CD14-positive monocyte (primary cell): ENCODE data around the gene DEPDC5. TPM values are rescaled to one million over a fixed set of nuclear protein-coding genes. Genes with fewer than 3 reads are reported as not detected.

Experiments used
- DNase-seq, 3 donors: peaks; one replicate each; pipeline ENCODE4 v3.0.0-alpha.2; 2011 to 2022
- H2AFZ ChIP-seq: 2 replicates; pipeline ENCODE4 v1.6.0; 2012; ENCODE audit warnings: mild to moderate bottlenecking, low read depth, low read length, inconsistent platforms; ENCODE audit not compliant: insufficient read depth, poor library complexity, severe bottlenecking
- H3K27ac ChIP-seq, 2 donors: 1 replicate in 1 of 2; 2 replicates in 1 of 2; pipeline ENCODE4 v1.5.1; 2012 to 2013; ENCODE audit warnings: low read length in 2 of 2, control low read depth in 1 of 2, inconsistent platforms in 1 of 2, low read depth in 1 of 2, mild to moderate bottlenecking in 1 of 2
- H3K27me3 ChIP-seq, 2 donors: one replicate each; pipeline versions ENCODE4 v1.6.0 to v1.6.1; 2011 to 2013; ENCODE audit warnings: low read length in 2 of 2; ENCODE audit not compliant: control insufficient read depth in 2 of 2, insufficient read depth in 2 of 2
- H3K36me3 ChIP-seq, 2 donors: replicated peaks in 1 of 2; 1 replicate in 1 of 2; 2 replicates in 1 of 2; pipeline versions ENCODE4 v1.5.1 to v1.6.1; 2012 to 2013; ENCODE audit warnings: low read length in 2 of 2, control low read depth in 1 of 2, inconsistent platforms in 1 of 2, mild to moderate bottlenecking in 1 of 2; ENCODE audit not compliant: insufficient read depth in 2 of 2, control insufficient read depth in 1 of 2
- H3K4me1 ChIP-seq, 2 donors: 1 replicate in 1 of 2; 2 replicates in 1 of 2; pipeline versions ENCODE4 v1.5.1 to v1.6.1; 2012 to 2013; ENCODE audit warnings: low read length in 2 of 2, control low read depth in 1 of 2, inconsistent platforms in 1 of 2, mild to moderate bottlenecking in 1 of 2, moderate library complexity in 1 of 2; ENCODE audit not compliant: insufficient read depth in 2 of 2, control insufficient read depth in 1 of 2
- H3K4me2 ChIP-seq: replicated peaks from 2 replicates; pipeline ENCODE3; 2012; ENCODE audit warnings: low read length, moderate library complexity, mild to moderate bottlenecking; ENCODE audit not compliant: poor library complexity, severe bottlenecking; ENCODE audit errors: extremely low read depth
- H3K4me3 ChIP-seq, 3 experiments: fragments of 200-600 bp in 1 of 3; sonication (generic) in 1 of 3; replicated peaks in 1 of 3; 1 replicate in 2 of 3; 2 replicates in 1 of 3; pipeline ENCODE4 v1.5.1; 2011 to 2013; ENCODE audit warnings: low read length in 3 of 3, mild to moderate bottlenecking in 3 of 3, control low read depth in 2 of 3, low read depth in 2 of 3, inconsistent platforms in 1 of 3, moderate library complexity in 1 of 3
- H3K79me2 ChIP-seq: 2 replicates; pipeline ENCODE4 v1.6.0; 2012; ENCODE audit warnings: mild to moderate bottlenecking, control low read depth, inconsistent platforms, low read length, moderate library complexity; ENCODE audit not compliant: insufficient read depth
- H3K9ac ChIP-seq: 2 replicates; pipeline ENCODE4 v1.6.0; 2017; ENCODE audit warnings: low read length, mild to moderate bottlenecking; ENCODE audit not compliant: insufficient read depth, poor library complexity, severe bottlenecking
- H3K9me3 ChIP-seq, 2 donors: replicated peaks in 1 of 2; 1 replicate in 1 of 2; 2 replicates in 1 of 2; pipeline versions ENCODE4 v1.5.1 to v1.6.1; 2012 to 2013; ENCODE audit warnings: low read length in 2 of 2, control low read depth in 1 of 2; ENCODE audit not compliant: control insufficient read depth in 1 of 2, insufficient read depth in 1 of 2
- H4K20me1 ChIP-seq: 2 replicates; pipeline ENCODE4 v1.6.0; 2012; ENCODE audit warnings: mild to moderate bottlenecking, low read length, control low read depth, moderate library complexity; ENCODE audit not compliant: insufficient read depth
- H3K27ac Mint-ChIP-seq, 7 donors: one replicate each; pipeline ENCODE4 v1.8.0; 2020; ENCODE audit warnings: mild to moderate bottlenecking in 7 of 7, mixed read lengths in 7 of 7, moderate library complexity in 6 of 7, inconsistent platforms in 2 of 7
- H3K27me3 Mint-ChIP-seq, 3 donors: one replicate each; pipeline ENCODE4 v1.8.0; 2021 to 2022; ENCODE audit warnings: low read depth in 3 of 3, mild to moderate bottlenecking in 3 of 3, mixed read lengths in 3 of 3, moderate library complexity in 3 of 3, inconsistent platforms in 1 of 3
- H3K36me3 Mint-ChIP-seq, 2 donors: one replicate each; pipeline ENCODE4 v1.8.0; 2020; ENCODE audit warnings: mixed read lengths in 2 of 2, inconsistent platforms in 1 of 2, mild to moderate bottlenecking in 1 of 2
- H3K4me1 Mint-ChIP-seq: one replicate; pipeline ENCODE4 v1.8.0; 2020; ENCODE audit warnings: mild to moderate bottlenecking, mixed read lengths
- H3K4me3 Mint-ChIP-seq, 2 donors: one replicate each; pipeline ENCODE4 v1.8.0; 2020; ENCODE audit warnings: mild to moderate bottlenecking in 2 of 2, mixed read lengths in 2 of 2, moderate library complexity in 1 of 2
- H3K9me3 Mint-ChIP-seq, 7 donors: one replicate each; pipeline ENCODE4 v1.8.0; 2020 to 2022; ENCODE audit warnings: mixed read lengths in 7 of 7, mild to moderate bottlenecking in 6 of 7, moderate library complexity in 6 of 7, inconsistent platforms in 2 of 7
- CTCF ChIP-seq: fragments of 200-600 bp; IDR thresholded peaks from one replicate; pipeline ENCODE4 v1.8.0; 2022; ENCODE audit warnings: antibody characterized with exemption, mild to moderate bottlenecking
- WGBS: methylation state at CpG from one replicate; pipeline ENCODE4 v1.1.5; 2013; ENCODE audit warnings: missing lambda C conversion rate; ENCODE audit not compliant: insufficient coverage; 5-methylcytosine and 5-hydroxymethylcytosine counted together
- intact Hi-C, 2 donors: fragments of 100-400 bp; cut with micrococcal nuclease; formaldehyde crosslinking; loops; one replicate each; pipeline versions ENCODE4 v1.15.0 to v1.15.1; 2023
- polyA plus RNA-seq, 3 donors: library from polyadenylated mRNA; depleted of rRNA in 1 of 3; unstranded in 2 of 3; stranded (reverse) in 1 of 3; fragments of 300-500 nt in 2 of 3; fragments of >200 nt in 1 of 3; fragmentation: Illumina TruSeq in 2 of 3; gene quantifications; 1 replicate in 2 of 3; 2 replicates in 1 of 3; pipeline ENCODE4 v1.2.3, GENCODE V29; 2012 to 2021

The DEPDC5 gene
- polyA plus RNA-seq, 3 donors: 2.2 to 19.5 (median 4.1) TPM

DNA sequence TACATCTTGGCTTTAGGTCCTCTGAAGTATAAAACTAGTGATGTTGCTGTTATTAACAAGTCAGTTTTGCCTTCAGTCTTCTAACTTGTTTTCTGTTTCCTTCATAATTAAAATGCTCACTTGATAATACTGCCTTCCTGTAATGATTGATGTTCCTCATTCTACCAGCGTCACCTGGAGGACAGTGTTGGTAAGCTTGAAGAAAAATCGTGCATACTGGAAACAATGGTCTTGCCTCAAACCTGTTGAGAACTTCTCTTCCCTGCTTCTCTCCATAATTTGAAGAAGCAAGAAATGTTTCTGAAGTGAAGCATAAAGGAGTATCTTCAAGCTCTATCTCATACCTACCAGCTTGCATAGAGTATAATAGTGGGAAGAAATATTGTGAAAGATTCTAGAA is 193.5 kb downstream of the DEPDC5 start:
- intact Hi-C loops: loop anchor here (2.0 to 10.0 kb wide), 4 partner anchors 24 to 312 kb away; partner anchors contain the start of genes PISD (in 2 of the 2), DEPDC5 (in 1 of the 2) and PRR14L (in 1 of the 2)
- Histone ChIP-seq H3K79me2 (peaks cover 78% of the 10 kb centered on the region), H3K4me1 (peaks cover 43 to 54% of the 10 kb centered on the region in 2 donors), H2AFZ (no peak overlapping the region), H3K27ac (peak overlapping the region in 1 of 2 donors; percentile 5), H3K4me3 (peak overlapping the region in 1 of 3 experiments; percentile 6), H3K27me3 (no peaks in the 10 kb centered on the region), H3K36me3 (peaks cover 18 to 48% of the 10 kb centered on the region in 2 donors), H3K9me3 (no peaks in the 10 kb centered on the region), H4K20me1 (peaks cover 73% of the 10 kb centered on the region), H3K4me2 (peak overlapping the region; percentile 99), H3K9ac (no peak overlapping the region)
- H3K27me3 Mint-ChIP-seq: no peaks in the 10 kb centered on the region
- H3K4me3 Mint-ChIP-seq: no peak overlapping the region
- WGBS: no CpG with 5 or more reads among the region's 2 CpGs
- H3K27ac Mint-ChIP-seq: peak overlapping the region in 6 of 7 donors; percentile 4 to 84 (median 18)
- peaks cover 45% of the 10 kb centered on the region for H3K4me1 Mint-ChIP-seq
- H3K9me3 Mint-ChIP-seq: no peaks in the 10 kb centered on the region
- peak; percentile 77 for TF ChIP-seq CTCF
- peaks cover 22 to 41% of the 10 kb centered on the region in 2 donors for H3K36me3 Mint-ChIP-seq
- DNase-seq: peak; percentile 38 to 58 (median 52)

- peaks cover 36 to 50% of the 10 kb centered on the region in 2 donors for H3K4me1 ChIP-seq
- H4K20me1 ChIP-seq: peaks cover 80% of the 10 kb centered on the region
- DNase-seq: no peak
- H2AFZ ChIP-seq: no peak overlapping the region
- peak overlapping the region in 1 of 2 donors; percentile 60 for H3K27ac ChIP-seq
- no peak for TF ChIP-seq CTCF
- no peaks in the 10 kb centered on the region for H3K27me3 ChIP-seq
- no peak overlapping the region for H3K9ac ChIP-seq
- no peaks in the 10 kb centered on the region for H3K27me3 Mint-ChIP-seq
- H3K4me3 Mint-ChIP-seq: no peak overlapping the region
- H3K36me3 Mint-ChIP-seq: peaks cover 22 to 41% of the 10 kb centered on the region in 2 donors
- no peaks in the 10 kb centered on the region for H3K9me3 ChIP-seq
- H3K27ac Mint-ChIP-seq: peak overlapping the region in 5 of 7 donors; percentile 20 to 88 (median 71)
- intact Hi-C loops: loop anchor here (10.0 kb wide), 3 partner anchors 193 to 313 kb away; partner anchors contain the start of genes PISD (in 2 of the 2), DEPDC5 (in 1 of the 2) and PRR14L (in 1 of the 2)
- no peak overlapping the region for H3K4me3 ChIP-seq
- H3K9me3 Mint-ChIP-seq: no peaks in the 10 kb centered on the region
- H3K79me2 ChIP-seq: peaks cover 85% of the 10 kb centered on the region
- peaks cover 44% of the 10 kb centered on the region for H3K4me1 Mint-ChIP-seq
- WGBS: 4% methylated on average over 5 of the region's 8 CpGs
- peaks cover 18 to 54% of the 10 kb centered on the region in 2 donors for H3K36me3 ChIP-seq
- no peak overlapping the region for H3K4me2 ChIP-seq
Observed at GRCh38 chr22:31948002-31948401, 194.2 kb downstream of the DEPDC5 start.
